GM12865 (cell line): Measurements from ENCODE around the gene RAB34.

Experiments
- DNase-seq: peaks from one replicate; pipeline ENCODE4 v3.0.0; 2010; ENCODE audit warnings: low read depth
- H3K4me3 ChIP-seq: 2 replicates; pipeline ENCODE4 v1.5.1; 2011; ENCODE audit warnings: mild to moderate bottlenecking, low read depth, low read length, control low read depth
- TF ChIP-seq, protein P1 (sequence below): IDR thresholded peaks from 2 replicates; pipeline ENCODE4 v1.5.1; 2011; ENCODE audit warnings: low read length, control low read depth, low read depth, inconsistent platforms; ENCODE audit not compliant: insufficient read depth; ENCODE audit errors: missing control alignments

Gene RAB34

DNA sequence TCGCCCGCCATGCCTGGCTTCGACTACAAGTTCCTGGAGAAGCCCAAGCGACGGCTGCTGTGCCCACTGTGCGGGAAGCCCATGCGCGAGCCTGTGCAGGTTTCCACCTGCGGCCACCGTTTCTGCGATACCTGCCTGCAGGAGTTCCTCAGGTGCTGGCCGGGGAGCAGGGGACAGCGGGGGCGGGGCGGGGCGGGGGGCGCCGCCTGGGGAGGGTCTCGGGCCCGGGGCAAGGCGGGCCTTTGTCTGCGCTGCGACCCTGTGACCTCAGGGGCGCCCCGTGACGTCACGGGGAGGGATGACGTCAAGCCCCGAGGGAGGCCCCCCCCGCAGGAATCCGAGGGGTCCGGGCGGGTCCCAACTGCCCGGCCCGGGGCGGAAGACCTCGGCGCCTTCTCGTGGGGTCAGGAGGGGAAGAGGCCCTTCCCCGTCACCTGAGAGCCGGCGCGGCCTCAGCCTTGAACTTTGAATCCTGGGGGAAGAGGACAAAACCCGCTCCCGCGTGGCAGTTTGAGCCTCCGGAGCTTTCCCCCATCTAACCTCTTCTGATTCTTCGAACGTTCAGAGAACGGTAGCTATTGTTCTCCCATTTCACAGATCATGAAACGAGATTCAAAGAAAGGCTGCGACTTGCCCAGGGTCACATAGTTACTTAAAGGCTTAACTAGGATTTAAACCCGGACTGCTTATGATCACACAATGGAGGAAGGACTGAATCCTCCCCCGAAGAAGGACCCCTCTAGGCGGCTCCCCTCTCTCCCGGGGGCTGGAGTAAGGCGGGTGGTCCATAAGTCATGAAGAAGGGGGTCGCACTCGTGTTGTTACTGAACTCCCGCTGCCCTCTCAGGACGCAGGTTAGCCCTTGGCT, 26.7 kb upstream of the RAB34 start:
- TF ChIP-seq, protein P1, sequence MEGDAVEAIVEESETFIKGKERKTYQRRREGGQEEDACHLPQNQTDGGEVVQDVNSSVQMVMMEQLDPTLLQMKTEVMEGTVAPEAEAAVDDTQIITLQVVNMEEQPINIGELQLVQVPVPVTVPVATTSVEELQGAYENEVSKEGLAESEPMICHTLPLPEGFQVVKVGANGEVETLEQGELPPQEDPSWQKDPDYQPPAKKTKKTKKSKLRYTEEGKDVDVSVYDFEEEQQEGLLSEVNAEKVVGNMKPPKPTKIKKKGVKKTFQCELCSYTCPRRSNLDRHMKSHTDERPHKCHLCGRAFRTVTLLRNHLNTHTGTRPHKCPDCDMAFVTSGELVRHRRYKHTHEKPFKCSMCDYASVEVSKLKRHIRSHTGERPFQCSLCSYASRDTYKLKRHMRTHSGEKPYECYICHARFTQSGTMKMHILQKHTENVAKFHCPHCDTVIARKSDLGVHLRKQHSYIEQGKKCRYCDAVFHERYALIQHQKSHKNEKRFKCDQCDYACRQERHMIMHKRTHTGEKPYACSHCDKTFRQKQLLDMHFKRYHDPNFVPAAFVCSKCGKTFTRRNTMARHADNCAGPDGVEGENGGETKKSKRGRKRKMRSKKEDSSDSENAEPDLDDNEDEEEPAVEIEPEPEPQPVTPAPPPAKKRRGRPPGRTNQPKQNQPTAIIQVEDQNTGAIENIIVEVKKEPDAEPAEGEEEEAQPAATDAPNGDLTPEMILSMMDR = no peak
- peak overlapping the region; percentile 98 for H3K4me3 ChIP-seq
- peak; percentile 81 for DNase-seq

DNA sequence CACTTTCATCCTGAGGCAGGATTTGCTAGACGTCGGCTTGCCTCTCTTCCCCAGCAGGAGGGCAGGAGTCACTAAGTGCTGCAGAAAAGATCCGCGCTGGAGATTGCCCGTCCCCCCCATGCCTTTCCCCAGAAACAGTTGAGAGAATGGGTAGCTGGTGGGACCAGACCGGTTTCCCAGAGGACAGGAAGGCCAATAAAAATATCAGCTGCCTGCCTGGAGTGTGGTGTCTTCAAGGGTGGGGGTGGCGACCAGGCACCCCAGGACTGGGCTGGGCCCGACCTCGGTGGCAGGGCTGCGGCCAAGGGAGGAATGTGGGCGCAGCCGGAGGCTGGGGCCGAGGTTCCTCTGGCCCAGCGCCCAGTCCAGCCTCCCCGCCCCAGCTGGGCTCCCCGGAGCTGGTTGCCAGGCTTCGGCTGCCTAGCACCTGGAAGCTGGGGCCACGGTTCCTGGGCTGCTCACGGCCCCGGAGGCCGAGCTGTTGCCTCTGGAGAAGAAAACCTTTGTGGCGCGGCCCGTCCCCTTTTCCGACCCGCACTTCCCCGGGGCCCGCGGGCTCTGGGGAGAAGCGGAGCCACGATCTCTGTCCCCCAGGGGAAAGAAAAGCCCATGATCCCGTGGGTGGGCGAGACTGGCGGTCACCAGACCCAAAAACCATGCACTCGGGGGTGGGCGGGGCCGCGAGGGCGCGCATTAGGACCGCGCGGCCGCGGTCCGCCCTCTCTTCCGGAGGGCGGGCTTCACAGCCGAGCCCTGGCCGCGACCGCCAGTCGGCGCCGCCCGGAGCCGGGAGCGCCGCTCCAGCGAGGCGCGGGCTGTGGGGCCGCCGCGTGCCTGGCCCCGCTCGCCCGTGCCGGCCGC, 25.8 kb upstream of the RAB34 start, which contains the start of gene TRAF4:
Gene TRAF4, plus strand, starts transcription at position 769 of the 861 bp plus-strand sequence. CDS start 102 bp downstream, outside the sequence.
- TF ChIP-seq, protein P1 = no peak
- peak within 1 kb of the TSS; percentile 98 for H3K4me3 ChIP-seq
- DNase-seq = peak; percentile 92

DNA sequence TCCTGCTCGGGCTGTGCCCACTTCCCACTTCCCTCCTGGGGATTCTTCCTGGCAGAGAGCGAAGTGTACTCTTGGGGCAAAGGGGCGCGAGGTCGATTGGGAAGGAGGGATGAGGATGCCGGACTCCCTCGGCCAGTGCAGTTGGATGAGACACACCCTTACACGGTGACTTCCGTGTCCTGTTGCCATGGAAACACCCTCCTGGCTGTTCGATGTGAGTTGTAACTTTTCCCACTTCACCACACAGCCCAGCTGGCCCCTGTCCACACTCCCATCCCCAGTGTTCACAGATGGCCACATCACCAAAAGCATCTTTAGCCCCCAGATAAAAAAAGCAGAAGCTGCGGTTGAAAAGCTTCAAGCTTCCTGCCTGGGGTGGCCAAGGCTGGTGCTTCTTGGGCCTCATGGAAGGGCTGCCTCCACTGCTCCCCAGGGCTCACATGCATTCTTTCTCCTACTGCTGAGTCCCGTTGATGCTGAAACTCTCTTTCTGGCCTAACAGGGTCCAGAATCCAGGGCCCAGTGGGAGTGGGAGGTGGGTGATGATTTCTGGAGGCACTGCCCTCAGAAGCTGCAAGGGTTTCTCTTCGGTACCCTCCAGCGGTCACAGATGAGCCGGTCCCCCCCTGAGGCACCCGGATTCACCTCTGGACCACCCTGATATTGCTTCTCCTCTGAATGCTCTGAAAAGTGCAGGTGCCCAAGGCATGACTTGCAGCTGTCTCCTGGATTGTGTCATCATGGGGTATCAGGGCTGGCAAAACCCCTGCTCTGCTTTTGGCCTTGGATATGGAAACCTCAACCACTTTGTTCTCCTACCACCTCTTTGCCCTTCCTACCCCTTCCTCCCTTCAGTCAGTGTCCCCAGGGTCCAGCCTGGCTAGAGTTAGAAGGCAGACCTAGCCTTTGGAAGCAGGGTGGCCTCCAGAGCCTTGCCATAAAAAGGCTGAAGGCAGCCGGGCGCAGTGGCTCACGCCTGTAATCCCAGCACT, 24.0 kb upstream of the RAB34 start:
- peak overlapping the region; percentile 41 for H3K4me3 ChIP-seq
- DNase-seq = peak; percentile 79
- TF ChIP-seq, protein P1 = no peak

DNA sequence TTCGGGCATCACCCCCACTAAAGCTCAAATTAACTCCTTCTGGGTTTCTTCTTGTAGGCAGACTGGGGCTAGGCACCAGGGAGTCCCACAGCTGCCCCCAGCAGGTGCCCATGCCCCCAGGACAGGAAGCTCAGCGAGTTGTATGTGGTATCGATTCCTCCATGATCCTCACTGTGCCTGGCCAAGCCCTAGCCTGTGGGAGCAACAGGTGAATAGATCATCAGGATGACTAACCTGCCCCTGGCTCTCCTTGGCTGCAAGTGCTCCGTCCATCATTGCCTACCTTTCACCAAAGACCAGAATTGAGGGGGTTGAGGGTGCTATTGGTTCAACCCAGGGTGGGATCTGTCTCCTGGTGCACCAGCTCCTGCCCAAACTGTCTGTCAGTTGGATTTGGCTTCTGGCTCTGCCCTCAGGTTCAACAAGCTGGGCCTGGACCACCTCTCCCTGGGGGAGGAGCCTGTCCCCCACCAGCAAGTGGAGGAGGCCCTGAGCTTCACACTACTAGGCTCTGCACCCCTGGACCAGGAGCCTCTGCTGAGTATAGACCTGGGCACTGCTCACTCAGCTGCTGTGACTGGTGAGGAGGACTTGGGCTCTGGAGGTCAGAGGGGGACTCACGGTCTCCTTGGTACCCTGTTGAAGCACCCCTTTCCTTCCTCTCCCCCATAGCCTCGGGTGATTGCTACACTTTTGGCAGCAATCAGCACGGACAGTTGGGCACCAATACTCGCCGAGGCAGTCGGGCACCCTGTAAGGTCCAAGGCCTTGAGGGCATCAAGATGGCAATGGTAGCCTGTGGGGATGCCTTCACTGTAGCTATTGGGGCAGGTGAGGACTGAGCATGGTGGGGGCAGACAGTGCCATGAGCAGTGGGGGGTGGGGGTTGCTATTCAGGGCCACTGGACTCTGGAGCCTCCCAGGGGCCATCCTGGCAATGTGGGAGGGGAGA, 23.0 kb upstream of the RAB34 start:
- peak overlapping the region; percentile 41 for H3K4me3 ChIP-seq
- TF ChIP-seq, protein P1 = no peak
- no peak for DNase-seq

DNA sequence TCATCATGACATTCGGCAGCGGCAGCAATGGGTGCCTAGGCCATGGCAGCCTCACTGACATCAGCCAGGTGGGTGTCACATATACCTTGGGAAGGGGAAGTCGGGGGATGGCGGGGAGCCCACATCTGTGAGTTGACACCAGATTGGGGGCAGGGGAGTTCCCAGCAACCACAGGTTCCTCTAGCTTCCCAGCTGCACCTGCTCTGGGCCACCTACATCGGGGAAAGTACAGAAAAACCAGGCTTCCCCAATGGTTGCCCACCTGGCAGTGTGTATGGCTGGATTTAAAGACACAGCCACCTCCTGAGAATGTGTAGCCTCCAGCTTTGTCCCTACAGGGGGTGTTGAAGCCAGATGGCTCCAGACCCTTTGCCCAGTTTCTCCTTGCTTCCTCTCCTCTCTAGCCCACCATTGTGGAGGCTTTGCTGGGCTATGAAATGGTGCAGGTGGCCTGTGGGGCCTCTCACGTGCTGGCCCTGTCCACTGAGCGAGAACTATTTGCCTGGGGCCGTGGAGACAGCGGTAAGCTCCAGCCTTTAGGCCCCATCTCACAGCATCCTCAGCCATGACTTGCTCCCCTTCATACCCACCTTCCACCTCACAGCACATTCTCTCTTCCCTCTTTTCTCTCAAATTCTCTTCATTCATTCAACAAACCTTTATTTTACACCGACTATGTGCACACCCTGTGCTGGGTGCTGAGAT, 21.2 kb upstream of the RAB34 start:
- DNase-seq = peak; percentile 91
- TF ChIP-seq, protein P1 = no peak
- H3K4me3 ChIP-seq = peak overlapping the region; percentile 54
